ENCODE measurements around the gene C2CD4B. TPM values are rescaled to one million over a fixed set of nuclear protein-coding genes. Genes with fewer than 3 reads are reported as not detected.

Gene C2CD4B
- total and polyA plus RNA-seq, 2 donors (not counting 1 experiment from before 2014, with no cell fraction given) = not detected

- H3K27me3 ChIP-seq (replicated peaks in 1 of 4; ENCODE audit: control extremely low read depth in 1 of 4, control insufficient read depth in 3 of 4, insufficient read depth in 4 of 4, low read length in 3 of 4) = peaks cover 0 to 6% (median 1%) of the 10 kb centered on the region in 4 experiments
- no peaks in the 10 kb centered on the region for H3K36me3 ChIP-seq (replicated peaks in 1 of 2; ENCODE audit: control extremely low read depth in 1 of 2, control insufficient read depth in 1 of 2, extremely low read depth in 1 of 2, insufficient read depth in 2 of 2, low read length in 1 of 2)
- no peaks in the 10 kb centered on the region for H3K4me1 ChIP-seq (ENCODE audit: control insufficient read depth in 2 of 2, insufficient read depth in 2 of 2, low read length in 2 of 2)
- H2AFZ ChIP-seq (ENCODE audit: insufficient read depth, low read depth, low read length, poor library complexity, severe bottlenecking) = no peak overlapping the region
- POLR2A ChIA-PET = no interaction called here
- peaks cover 15% of the 10 kb centered on the region for H3K27me3 Mint-ChIP-seq
- H4K20me1 ChIP-seq (ENCODE audit: control insufficient read depth, insufficient read depth, low read length, poor library complexity, severe bottlenecking) = no peaks in the 10 kb centered on the region
- H3K4me3 ChIP-seq (ENCODE audit: control extremely low read depth in 1 of 5, extremely low read depth in 1 of 5, insufficient read depth in 1 of 5, low read depth in 2 of 5, low read length in 4 of 5) = no peak overlapping the region
- no peaks in the 10 kb centered on the region for H3K79me2 ChIP-seq (ENCODE audit: control insufficient read depth, insufficient read depth, low read length)
- no peaks in the 10 kb centered on the region for H3K9me3 Mint-ChIP-seq (ENCODE audit: insufficient read depth)
- H3K9ac ChIP-seq (ENCODE audit: low read length) = no peak overlapping the region
- CTCF ChIA-PET = no interaction called here
- intact Hi-C loops (cut with micrococcal nuclease) = no loop called here
- WGBS (ENCODE audit: insufficient coverage) = 100% methylated on average over 3 of the region's 5 CpGs
- H3K4me1 Mint-ChIP-seq = peaks cover 14% of the 10 kb centered on the region
- H3K27ac ChIP-seq (ENCODE audit: low read length in 2 of 2) = no peak overlapping the region
- H3K9me3 ChIP-seq (ENCODE audit: control extremely low read depth in 1 of 3, control insufficient read depth in 2 of 3, insufficient read depth in 1 of 3, low read length in 2 of 3) = no peaks in the 10 kb centered on the region
- DNase-seq = no peak
- H3K27ac Mint-ChIP-seq = no peak overlapping the region
- ATAC-seq (ENCODE audit: low read depth) = no peak
- no peak overlapping the region for H3K4me2 ChIP-seq (replicated peaks; ENCODE audit: low read depth, low read length, poor library complexity, severe bottlenecking)
- no peak overlapping the region for H3K4me3 Mint-ChIP-seq
- TF ChIP-seq EZH2 (IDR thresholded peaks at IDR 0.05; ENCODE audit: borderline replicate concordance, insufficient read depth, low read depth, low read length, poor library complexity, severe bottlenecking) = no peak
- no peak for TF ChIP-seq CTCF (IDR thresholded peaks at IDR 0.05)
These were observed 44.3 kb downstream of the C2CD4B start for GRCh38 chr15:62120776-62121175.

DNA sequence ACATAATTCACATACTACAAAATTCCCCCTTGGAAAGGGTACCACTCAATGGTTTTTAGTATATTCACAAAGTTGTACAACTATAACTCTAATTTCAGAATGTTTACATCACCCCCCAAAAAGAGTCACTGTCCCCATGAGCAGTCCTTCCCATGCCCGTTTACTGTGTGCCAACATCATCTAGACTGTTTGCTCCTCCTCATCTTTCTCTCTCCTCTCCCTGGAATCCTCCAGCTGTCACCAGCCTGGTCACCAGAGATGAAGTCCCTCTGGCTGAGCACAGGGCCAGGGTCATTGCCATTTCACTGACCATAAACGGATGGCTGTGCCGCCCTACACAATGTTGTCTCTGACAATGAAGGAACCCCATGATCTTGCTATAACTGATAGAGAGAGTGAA, 45.2 kb downstream of the C2CD4B start:
- H3K27ac ChIP-seq (ENCODE audit: low read length in 2 of 2) = no peak overlapping the region
- ChIA-PET POLR2A (no interaction called here), CTCF (no interaction called here)
- peaks cover 15% of the 10 kb centered on the region for H3K27me3 Mint-ChIP-seq
- ATAC-seq (ENCODE audit: low read depth) (no peak), DNase-seq (no peak)
- H3K9me3 Mint-ChIP-seq (ENCODE audit: insufficient read depth) = no peaks in the 10 kb centered on the region
- peaks cover 8% of the 10 kb centered on the region for H3K4me1 Mint-ChIP-seq
- H3K79me2 ChIP-seq (ENCODE audit: control insufficient read depth, insufficient read depth, low read length) = no peaks in the 10 kb centered on the region
- no peaks in the 10 kb centered on the region for H3K4me1 ChIP-seq (ENCODE audit: control insufficient read depth in 2 of 2, insufficient read depth in 2 of 2, low read length in 2 of 2)
- 85% methylated on average over 1 of the region's 3 CpGs for WGBS (ENCODE audit: insufficient coverage)
- H2AFZ ChIP-seq (ENCODE audit: insufficient read depth, low read depth, low read length, poor library complexity, severe bottlenecking) = no peak overlapping the region
- no peak overlapping the region for H3K9ac ChIP-seq (ENCODE audit: low read length)
- TF ChIP-seq EZH2 (IDR thresholded peaks at IDR 0.05; ENCODE audit: borderline replicate concordance, insufficient read depth, low read depth, low read length, poor library complexity, severe bottlenecking) (no peak), CTCF (IDR thresholded peaks at IDR 0.05) (no peak)
- peaks cover 0 to 6% (median 1%) of the 10 kb centered on the region in 4 experiments for H3K27me3 ChIP-seq (replicated peaks in 1 of 4; ENCODE audit: control extremely low read depth in 1 of 4, control insufficient read depth in 3 of 4, insufficient read depth in 4 of 4, low read length in 3 of 4)
- H3K4me3 ChIP-seq (ENCODE audit: control extremely low read depth in 1 of 5, extremely low read depth in 1 of 5, insufficient read depth in 1 of 5, low read depth in 2 of 5, low read length in 4 of 5) = no peak overlapping the region
- intact Hi-C loops (cut with micrococcal nuclease) = no loop called here
- no peak overlapping the region for H3K27ac Mint-ChIP-seq
- H3K36me3 ChIP-seq (replicated peaks in 1 of 2; ENCODE audit: control extremely low read depth in 1 of 2, control insufficient read depth in 1 of 2, extremely low read depth in 1 of 2, insufficient read depth in 2 of 2, low read length in 1 of 2) = no peaks in the 10 kb centered on the region
- H4K20me1 ChIP-seq (ENCODE audit: control insufficient read depth, insufficient read depth, low read length, poor library complexity, severe bottlenecking) = no peaks in the 10 kb centered on the region
- no peak overlapping the region for H3K4me3 Mint-ChIP-seq
- no peak overlapping the region for H3K4me2 ChIP-seq (replicated peaks; ENCODE audit: low read depth, low read length, poor library complexity, severe bottlenecking)
- no peaks in the 10 kb centered on the region for H3K9me3 ChIP-seq (ENCODE audit: control extremely low read depth in 1 of 3, control insufficient read depth in 2 of 3, insufficient read depth in 1 of 3, low read length in 2 of 3)
